HG03457 (cell line): ENCODE data around the gene PLTP.
"Not testable (repeated sequence)": the region's sequence is repeated elsewhere in the genome, so short reads cannot be mapped to it uniquely, and the experiment has no call there.

Experiments used
- ATAC-seq: cut with Tn5 transposase; IDR thresholded peaks from one replicate; pipeline ENCODE4 v1.9.1; 2021; ENCODE audit warnings: moderate number of reproducible peaks; ENCODE audit not compliant: unreplicated experiment

Gene PLTP

GRCh38 chr20:45880988-45881788 lies 30.8 kb downstream of the PLTP start, which contains the start of gene ZSWIM1:
Gene ZSWIM1 (plus strand): TSS chr20:45881227. CDS start chr20:45882593, 1,366 bp downstream.
- peak; percentile 96 for ATAC-seq

- no peak for ATAC-seq
Measured at GRCh38 chr20:45878076-45878761, 33.7 kb downstream of the PLTP start.

- no peak for ATAC-seq
Measured at GRCh38 chr20:45874576-45874975, 37.4 kb downstream of the PLTP start.

GRCh38 chr20:45874104-45874481 lies 37.9 kb downstream of the PLTP start:
- not testable (repeated sequence) for ATAC-seq

GRCh38 chr20:45873409-45874103 lies 38.4 kb downstream of the PLTP start:
- no peak for ATAC-seq

- no peak for ATAC-seq
Measured at GRCh38 chr20:45872626-45873025, 39.3 kb downstream of the PLTP start.

- no peak for ATAC-seq
Measured at GRCh38 chr20:45867819-45868176, 44.2 kb downstream of the PLTP start.

- ATAC-seq: no peak
Measured at GRCh38 chr20:45867136-45867818, 44.7 kb downstream of the PLTP start.

- no peak for ATAC-seq
Measured at GRCh38 chr20:45866454-45866853, 45.5 kb downstream of the PLTP start.

GRCh38 chr20:45863543-45864470 lies 48.1 kb downstream of the PLTP start:
- ATAC-seq: no peak

DNA sequence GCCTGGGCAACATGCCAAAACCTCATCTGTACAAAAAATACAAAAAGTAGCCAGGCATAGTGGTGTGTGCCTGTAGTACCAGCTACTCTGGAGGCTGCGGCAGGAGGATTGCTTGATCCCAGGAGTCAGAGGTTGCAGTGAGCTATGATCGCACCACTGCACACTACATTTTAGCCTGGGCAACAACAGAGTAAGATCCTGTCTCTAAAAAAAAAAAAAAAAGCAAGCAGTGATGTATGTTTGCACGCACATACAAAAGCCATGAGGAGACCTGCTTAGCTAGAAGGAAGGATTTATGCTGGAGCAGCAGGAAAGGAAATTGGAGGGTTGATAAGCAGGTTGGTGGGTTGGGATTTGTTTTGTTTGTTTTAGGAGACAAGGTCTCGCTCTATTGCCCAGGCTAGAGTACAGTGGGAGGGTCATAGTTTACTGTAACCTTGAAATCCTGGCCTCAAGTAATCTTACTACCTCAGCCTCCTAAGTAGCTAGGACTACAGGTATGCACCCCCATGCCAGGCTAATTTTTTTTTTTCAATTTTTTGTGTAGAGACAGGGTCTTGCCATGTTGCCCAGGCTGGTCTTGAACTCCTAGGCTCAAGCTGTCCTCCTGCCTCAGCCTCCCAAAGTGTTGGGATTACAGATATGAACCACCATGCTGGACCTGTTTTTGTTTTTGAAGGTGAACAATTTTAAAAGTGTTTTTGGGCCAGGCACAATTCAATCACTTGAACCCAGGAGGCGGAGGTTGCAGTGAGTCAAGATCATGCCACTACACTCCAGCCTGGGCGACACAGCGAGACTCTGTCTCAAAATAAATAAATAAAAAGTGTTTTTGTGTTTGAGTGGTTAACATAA lies 50.5 kb downstream of the PLTP start:
- no peak for ATAC-seq

- ATAC-seq: no peak
Measured at GRCh38 chr20:45860560-45861220, 51.3 kb downstream of the PLTP start.

DNA sequence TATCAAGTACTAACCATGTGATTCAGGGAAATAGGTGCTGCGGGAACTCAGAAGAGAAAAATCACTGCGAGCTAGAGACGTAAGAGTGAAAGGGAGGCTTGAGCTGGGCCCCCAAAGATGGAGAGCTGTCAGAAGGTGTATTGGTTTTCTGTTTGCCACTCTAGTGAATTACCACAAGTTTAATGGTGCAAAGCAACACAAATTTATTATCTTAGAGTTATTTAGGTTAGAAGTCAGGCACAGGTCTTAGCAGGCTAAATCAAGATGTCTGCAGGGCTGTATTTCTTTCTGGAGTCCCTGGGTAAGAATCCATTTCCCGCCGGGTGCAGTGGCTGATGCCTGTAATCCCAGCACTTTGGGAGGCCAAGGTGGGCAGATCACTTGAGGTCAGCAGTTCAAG lies 52.0 kb downstream of the PLTP start:
- no peak for ATAC-seq

- no peak for ATAC-seq
Measured at GRCh38 chr20:45857882-45858216, 54.1 kb downstream of the PLTP start.

DNA sequence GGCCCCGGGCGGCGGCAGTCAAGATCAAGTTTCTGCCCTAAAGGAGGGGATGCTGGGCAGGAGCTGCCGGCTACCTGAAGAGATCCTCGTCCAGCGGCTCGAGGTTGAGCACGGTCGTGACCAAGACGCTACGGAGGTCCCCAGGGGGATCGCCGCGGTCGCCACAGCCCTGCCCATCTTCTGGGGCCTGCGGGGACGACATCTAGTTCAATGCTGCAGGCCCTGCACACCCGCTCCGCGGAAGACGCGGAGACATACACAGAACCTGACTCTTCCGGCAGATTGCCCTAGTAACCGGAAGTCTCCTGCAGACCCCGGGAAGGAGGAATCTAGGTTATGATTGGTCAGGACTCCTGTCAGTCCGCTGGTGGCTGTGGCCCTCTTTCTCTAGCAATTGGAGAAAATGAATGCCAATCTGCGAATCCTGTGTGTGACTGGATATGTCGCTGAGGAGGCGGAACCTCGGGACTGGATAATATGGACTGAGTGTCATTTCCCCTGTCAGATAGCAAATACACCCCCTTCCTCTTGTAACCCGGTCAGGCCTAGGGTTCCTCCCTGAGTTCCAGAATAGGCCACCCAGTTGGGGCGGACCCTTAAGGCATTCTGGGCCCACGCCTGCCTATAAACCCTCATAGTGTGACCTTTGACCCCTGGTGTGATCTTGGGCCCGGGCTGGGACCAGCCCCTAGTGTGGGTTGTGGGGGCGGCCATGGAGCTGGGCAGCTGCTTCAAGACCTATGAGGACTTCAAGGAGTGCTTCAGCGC lies 54.7 kb downstream of the PLTP start, which contains the start of the genes ACOT8 and ZSWIM3:
TSS of gene ACOT8 (minus strand) at position 279 of the 768 bp plus-strand sequence. CDS start at position 202, 77 bp downstream.
TSS of gene ZSWIM3 (plus strand) at position 501 of the 768 bp plus-strand sequence. CDS start at position 713, 212 bp downstream.
- peak; percentile 83 for ATAC-seq

DNA sequence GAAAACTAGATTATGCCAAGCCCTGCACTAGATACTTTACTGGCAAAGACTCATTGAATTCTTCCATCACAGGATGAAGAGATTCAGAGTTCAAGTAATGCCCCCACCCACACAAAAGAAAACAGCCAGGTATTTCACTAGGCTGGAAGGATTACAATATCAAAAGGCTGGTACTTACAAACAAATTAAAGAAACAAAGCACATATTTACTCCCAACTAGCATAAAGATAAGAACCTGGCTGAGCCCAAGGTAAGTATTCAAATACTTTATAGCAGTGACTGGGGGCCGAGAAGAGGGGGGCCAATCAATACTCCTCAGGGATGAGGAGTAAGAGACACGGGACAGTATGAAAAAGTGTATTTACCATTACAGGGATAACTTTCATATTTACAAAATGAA lies 58.5 kb downstream of the PLTP start:
- no peak for ATAC-seq

- ATAC-seq: no peak
Measured at GRCh38 chr20:45852326-45852725, 59.6 kb downstream of the PLTP start.

- ATAC-seq: no peak
Measured at GRCh38 chr20:45851501-45851900, 60.5 kb downstream of the PLTP start.
